ENCODE measurements around the gene VSIG10L.

The VSIG10L gene

DNA sequence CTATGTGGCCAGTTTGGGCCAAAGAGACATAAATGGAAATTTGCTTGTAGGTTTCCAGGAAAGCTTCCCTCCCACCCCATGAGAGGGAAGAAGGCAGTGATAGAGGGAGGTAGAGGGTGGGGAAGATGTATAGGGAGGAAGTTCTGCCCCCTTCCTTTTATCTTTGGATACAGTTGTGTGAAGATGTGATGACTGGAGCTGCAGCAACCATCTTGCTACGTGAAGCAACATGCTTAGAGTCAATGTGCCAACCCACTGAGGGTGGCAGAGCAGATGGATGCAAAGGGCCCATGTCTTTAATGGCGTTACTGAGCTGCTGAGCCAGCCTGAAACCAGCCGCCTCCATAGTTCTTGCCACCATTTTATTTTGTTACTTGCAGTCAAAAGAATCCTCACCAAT is 10.7 kb downstream of the VSIG10L start:
- Histone ChIP-seq H3K27ac (no peak overlapping the region), H3K4me1 (ENCODE audit: control insufficient read depth in 1 of 2, insufficient read depth in 1 of 2, low read depth in 1 of 2, low read length in 1 of 2) (peaks cover 0 to 8% of the 10 kb centered on the region in 2 experiments)

DNA sequence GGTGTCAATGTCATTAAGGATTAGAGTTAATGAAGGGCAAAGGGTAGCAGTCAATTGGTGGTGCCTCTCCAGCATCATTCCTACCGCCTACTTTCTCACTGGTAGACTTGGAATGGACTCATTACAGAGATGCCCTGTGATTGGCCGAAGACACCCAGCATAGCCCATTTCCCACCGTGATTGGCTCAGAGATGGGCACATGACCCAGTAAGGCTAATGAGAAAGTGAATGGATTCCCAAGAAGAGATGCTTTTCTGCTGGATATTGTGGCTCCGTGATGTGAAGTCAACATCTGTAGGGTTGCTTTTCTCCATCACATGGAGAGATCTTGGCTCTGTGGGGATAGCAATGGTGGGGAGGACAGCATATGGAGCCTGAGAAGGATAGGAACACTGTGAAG is 11.6 kb downstream of the VSIG10L start:
- H3K4me1 ChIP-seq (ENCODE audit: control insufficient read depth in 1 of 2, insufficient read depth in 1 of 2, low read depth in 1 of 2, low read length in 1 of 2): peaks cover 0 to 8% of the 10 kb centered on the region in 2 experiments
- H3K27ac ChIP-seq: no peak overlapping the region
- H3K27me3 ChIP-seq: peaks cover 51% of the 10 kb centered on the region
- TF ChIP-seq, protein P1, sequence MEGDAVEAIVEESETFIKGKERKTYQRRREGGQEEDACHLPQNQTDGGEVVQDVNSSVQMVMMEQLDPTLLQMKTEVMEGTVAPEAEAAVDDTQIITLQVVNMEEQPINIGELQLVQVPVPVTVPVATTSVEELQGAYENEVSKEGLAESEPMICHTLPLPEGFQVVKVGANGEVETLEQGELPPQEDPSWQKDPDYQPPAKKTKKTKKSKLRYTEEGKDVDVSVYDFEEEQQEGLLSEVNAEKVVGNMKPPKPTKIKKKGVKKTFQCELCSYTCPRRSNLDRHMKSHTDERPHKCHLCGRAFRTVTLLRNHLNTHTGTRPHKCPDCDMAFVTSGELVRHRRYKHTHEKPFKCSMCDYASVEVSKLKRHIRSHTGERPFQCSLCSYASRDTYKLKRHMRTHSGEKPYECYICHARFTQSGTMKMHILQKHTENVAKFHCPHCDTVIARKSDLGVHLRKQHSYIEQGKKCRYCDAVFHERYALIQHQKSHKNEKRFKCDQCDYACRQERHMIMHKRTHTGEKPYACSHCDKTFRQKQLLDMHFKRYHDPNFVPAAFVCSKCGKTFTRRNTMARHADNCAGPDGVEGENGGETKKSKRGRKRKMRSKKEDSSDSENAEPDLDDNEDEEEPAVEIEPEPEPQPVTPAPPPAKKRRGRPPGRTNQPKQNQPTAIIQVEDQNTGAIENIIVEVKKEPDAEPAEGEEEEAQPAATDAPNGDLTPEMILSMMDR (IDR thresholded peaks at IDR 0.05): no peak
- H3K9me3 ChIP-seq: no peaks in the 10 kb centered on the region
- H3K36me3 ChIP-seq: no peaks in the 10 kb centered on the region
- H3K4me3 ChIP-seq (ENCODE audit: low read depth in 1 of 2, low read length in 1 of 2): no peak overlapping the region

More for the DNA sequence above, 10.7 kb downstream of the VSIG10L start:
- Histone ChIP-seq H3K4me3 (ENCODE audit: low read depth in 1 of 2, low read length in 1 of 2) (no peak overlapping the region), H3K27me3 (peaks cover 43% of the 10 kb centered on the region), H3K9me3 (no peaks in the 10 kb centered on the region), H3K36me3 (no peaks in the 10 kb centered on the region)
- TF ChIP-seq, protein P1 (IDR thresholded peaks at IDR 0.05): no peak

DNA sequence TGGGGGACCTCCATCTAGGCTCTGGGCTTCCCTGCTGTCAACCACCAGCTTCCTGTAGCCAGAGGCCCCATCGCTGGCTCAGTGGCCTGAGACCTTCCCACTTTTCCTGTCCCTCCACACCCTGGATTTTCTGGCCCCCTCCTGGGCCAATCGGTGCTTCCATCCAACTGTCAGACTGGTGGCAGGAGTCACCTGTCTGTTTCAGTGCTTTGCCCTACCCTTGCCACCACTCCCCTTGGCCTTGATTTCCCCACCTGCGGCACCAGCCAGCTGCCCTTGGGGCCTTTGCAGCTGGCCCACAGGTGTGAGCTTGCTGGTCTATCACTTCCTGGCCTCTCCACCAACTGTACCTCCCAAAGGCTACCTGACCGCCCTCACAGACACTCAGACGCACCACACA is 12.5 kb downstream of the VSIG10L start:
- Histone ChIP-seq H3K4me3 (ENCODE audit: low read depth in 1 of 2, low read length in 1 of 2) (no peak overlapping the region), H3K27me3 (peaks cover 61% of the 10 kb centered on the region), H3K4me1 (ENCODE audit: control insufficient read depth in 1 of 2, insufficient read depth in 1 of 2, low read depth in 1 of 2, low read length in 1 of 2) (peaks cover 0 to 8% of the 10 kb centered on the region in 2 experiments)

DNA sequence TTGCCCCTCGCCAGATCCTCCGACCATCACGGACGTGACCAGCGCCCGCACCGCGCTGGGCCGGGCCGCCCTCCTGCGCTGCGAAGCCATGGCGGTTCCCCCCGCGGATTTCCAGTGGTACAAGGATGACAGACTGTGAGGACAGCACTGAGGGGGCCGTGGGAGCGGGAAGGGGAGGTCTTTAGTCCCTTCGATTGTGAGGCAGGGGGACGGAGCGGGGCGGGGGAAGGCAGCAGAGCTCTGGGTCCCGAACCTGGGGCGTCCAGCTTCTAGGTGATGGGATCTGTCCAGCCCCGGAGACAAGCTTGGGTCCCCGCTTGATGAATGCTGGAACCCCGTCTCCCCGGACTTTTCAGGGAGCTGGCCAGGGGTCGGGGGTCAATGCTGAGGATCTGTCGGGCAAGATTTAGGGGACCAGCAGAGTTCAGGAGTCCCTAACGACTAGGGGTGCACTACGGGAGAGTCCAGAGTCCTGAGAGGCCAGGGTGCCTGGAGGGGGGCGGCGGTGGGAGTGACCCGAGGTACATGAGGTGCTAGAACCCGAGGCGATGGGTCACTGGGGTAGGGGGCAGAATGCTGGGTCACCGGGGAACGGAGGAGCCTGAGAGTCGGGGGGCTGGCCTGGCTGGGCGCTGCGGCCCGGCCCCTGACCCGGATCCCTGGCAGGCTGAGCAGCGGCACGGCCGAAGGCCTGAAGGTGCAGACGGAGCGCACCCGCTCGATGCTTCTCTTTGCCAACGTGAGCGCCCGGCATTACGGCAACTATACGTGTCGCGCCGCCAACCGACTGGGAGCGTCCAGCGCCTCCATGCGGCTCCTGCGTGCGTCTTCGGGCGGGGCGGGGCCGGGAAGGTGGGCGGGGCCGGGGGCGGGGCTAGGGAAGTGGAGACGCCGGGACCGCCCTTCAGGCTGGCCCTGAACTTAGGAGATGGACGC is 14.6 kb downstream of the VSIG10L start:
- Histone ChIP-seq H3K27me3 (peaks cover 80% of the 10 kb centered on the region), H3K4me1 (ENCODE audit: control insufficient read depth in 1 of 2, insufficient read depth in 1 of 2, low read depth in 1 of 2, low read length in 1 of 2) (peaks cover 0 to 8% of the 10 kb centered on the region in 2 experiments), H3K9me3 (no peaks in the 10 kb centered on the region), H3K27ac (no peak overlapping the region), H3K36me3 (no peaks in the 10 kb centered on the region), H3K4me3 (ENCODE audit: low read depth in 1 of 2, low read length in 1 of 2) (peak overlapping the region in 1 of 2 experiments; percentile 30)
- TF ChIP-seq, protein P1 (IDR thresholded peaks at IDR 0.05): no peak

More for the DNA sequence above, 12.5 kb downstream of the VSIG10L start:
- H3K36me3 ChIP-seq: no peaks in the 10 kb centered on the region
- no peaks in the 10 kb centered on the region for H3K9me3 ChIP-seq
- H3K27ac ChIP-seq: no peak overlapping the region
- TF ChIP-seq, protein P1 (IDR thresholded peaks at IDR 0.05): no peak

DNA sequence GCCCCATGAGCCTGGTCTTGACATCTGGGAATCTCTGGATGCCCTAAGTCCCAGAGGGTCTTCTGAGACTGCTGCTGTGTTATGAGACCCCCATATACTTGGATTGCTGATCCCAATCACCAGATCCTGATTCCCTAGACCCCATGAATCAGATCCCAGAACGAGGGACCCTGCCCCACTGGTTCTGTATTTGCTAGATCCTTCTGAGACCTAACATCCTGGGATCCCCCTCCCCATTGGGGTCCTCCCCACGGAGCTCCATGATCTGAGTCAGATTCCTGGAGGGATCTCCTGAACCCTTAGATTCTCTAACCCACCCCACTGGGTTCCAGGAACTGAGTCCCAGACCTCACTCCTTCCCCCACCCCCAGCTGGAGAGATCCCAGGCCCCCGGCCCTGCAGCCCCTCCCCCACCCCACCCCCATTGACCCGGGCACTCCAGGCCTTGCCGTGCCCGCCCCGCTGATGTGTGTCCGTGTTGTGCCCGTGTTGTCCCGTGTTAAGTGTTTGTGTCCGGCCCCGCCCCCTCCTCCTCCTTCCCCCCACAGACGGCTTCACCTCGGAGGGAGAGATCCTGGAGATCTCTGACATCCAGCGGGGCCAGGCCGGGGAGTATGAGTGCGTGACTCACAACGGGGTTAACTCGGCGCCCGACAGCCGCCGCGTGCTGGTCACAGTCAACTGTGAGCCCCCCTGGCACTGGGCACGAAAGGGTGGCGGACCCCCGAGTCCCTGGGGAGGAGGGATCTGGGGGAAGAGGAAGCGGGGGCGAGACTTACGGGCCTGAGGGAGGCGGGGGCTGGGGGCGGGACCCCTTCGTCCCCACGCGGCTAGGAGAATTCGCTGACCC is 15.5 kb downstream of the VSIG10L start:
- TF ChIP-seq, protein P1 (IDR thresholded peaks at IDR 0.05): no peak
- Histone ChIP-seq H3K36me3 (no peaks in the 10 kb centered on the region), H3K9me3 (no peaks in the 10 kb centered on the region), H3K4me3 (ENCODE audit: low read depth in 1 of 2, low read length in 1 of 2) (no peak overlapping the region), H3K27ac (no peak overlapping the region), H3K4me1 (ENCODE audit: control insufficient read depth in 1 of 2, insufficient read depth in 1 of 2, low read depth in 1 of 2, low read length in 1 of 2) (peaks cover 0 to 8% of the 10 kb centered on the region in 2 experiments), H3K27me3 (peaks cover 87% of the 10 kb centered on the region)

Data from neutrophil (primary cell).